HL-60/S4 treated with retinoic acid at 250 ng/mL for 4 days and 3 days (cell line): ENCODE data around the gene SPANXC.
"Not testable (repeated sequence)": the region's sequence is repeated elsewhere in the genome, so short reads cannot be mapped to it uniquely, and the experiment has no call there.

Source experiments
- in situ Hi-C: fragments of 300-500 bp; cut with MboI; formaldehyde crosslinking; loops from 2 replicates; pipeline ENCODE4 v1.7.0; 2022; ENCODE audit warnings: low sequenced_read_pairs

SPANXC gene

DNA sequence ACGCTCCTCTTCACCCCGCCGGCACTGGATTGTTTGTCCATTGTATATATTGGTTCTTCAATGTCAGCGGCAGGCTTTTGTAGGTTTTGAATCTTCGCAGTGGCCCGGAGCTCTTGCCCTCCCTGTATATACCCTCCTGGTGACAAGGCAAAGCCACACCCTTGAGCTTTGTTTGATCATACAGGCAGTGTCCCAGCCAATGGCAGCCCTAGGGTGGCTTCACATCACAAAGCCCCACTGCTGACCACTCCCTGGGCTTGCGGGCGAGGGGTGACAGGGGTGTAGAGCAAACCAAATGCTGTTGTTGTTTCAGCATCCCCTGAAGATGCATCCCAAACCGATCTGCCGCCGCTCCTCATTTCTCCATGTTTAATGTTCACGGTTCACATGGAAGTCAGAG lies at the start of gene SPANXC:
SPANXC (minus strand) TSS at position 101 of the 400 bp plus-strand sequence; CDS start at position 41, 60 bp downstream.
- in situ Hi-C loops = not testable (repeated sequence)

DNA sequence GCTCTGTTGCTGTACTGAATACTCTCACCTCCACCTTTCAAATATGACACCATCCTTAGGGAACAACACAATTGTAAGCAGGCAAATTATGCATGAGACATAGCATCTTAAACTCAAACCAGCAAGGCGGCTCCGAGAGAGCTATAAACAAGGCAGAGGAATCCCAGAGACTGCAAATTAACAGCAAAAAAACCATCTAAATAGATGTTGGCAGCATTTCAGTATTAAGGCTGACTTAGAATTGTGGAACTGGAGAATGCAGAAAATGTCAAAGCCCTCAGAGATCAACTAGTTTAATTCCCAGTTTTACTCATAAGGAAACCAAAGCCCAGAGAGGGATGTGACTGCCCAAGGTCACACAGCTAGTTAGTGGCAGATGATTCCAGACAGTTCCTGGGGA lies 37.2 kb upstream of the SPANXC start:
- in situ Hi-C loops = no loop called here

DNA sequence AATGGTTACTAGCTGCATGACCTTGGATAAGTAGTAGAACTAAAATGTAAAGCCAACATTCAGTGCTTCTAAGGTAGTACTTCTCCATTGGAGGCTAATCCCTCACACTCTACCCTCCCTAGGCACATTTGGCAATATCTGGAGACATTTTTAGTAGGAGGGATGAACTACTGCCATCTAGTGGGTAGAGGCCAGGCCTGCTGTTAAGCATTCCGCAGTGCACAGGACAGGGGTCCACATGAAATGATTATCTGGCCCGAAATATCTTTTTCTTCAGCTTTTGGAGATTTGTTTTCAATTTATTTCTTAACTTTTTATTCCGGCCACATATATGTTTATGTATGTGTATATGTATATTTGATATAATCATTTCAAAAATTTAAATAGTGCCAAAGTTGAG lies 36.0 kb upstream of the SPANXC start:
- in situ Hi-C loops = no loop called here

DNA sequence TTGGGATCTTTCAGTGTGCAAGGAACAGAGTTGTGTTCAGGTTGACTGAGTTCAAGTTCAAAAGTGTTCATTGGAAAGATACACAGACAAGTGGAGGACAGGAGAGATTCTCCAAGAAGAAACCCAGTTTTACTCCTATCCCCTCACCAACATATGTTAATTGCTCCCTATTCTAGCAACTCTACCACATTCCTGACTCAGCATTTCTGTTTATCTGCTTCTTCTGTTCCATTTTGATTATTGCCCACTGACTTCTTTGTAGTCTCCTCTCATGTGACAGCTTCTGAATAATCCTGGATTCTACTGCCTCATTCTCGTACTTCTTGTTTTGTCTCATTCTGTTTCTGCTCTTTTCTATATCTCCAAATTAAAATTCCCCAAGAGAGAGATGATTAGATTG lies 15.8 kb upstream of the SPANXC start:
- in situ Hi-C loops = no loop called here

DNA sequence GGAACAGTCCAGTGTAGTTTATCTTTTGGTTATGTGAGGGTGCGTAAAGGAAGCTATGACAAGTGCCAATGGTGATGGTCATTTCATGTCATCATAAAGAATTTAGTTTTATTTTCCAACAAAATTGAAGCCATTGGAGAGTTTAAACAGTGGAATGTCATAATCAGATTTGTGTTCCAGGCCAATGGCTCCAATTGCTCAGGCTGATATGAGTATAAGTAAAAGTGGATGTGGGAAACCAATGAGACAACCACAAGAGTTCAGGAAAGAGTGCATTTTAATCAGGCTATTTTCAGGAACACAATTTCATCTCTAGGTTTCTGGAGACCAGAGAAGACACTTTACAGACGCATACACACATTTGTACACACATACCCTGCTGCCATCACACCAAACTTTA lies 20.7 kb downstream of the SPANXC start:
- in situ Hi-C loops = no loop called here

- in situ Hi-C loops = no loop called here
Observed at GRCh38 chrX:141220342-141221008, 21.8 kb downstream of the SPANXC start.

DNA sequence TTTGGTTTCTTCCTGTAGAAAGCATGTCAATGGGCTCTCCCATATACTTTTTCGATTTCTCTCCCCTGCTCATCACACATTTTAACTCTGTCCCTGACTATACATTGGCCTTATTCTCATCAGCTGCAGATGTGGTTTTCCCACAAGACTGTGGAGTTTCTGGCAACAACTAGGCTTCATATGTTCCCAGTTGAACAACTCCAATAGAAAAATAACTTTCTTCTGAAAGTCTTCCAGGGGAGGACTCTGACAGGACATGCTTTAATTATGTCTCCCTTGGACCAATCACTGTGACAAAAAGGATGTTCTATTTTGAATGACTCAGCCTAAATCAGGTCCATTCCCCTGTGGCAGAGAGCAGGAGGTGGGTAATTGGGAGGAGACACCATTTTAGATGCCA lies 28.1 kb downstream of the SPANXC start:
- in situ Hi-C loops = no loop called here

GRCh38 chrX:141201962-141202361 lies 40.4 kb downstream of the SPANXC start:
- in situ Hi-C loops = no loop called here
